Activated CD4-positive, alpha-beta T cell treated with anti-CD3 and anti-CD28 coated beads, Interleukin-2, amount 50 U/mL, for 48 hours (primary cell): ENCODE data around the gene KRT4.
"Not testable (repeated sequence)": the region's sequence is repeated elsewhere in the genome, so short reads cannot be mapped to it uniquely, and the experiment has no call there.

Experiments used
- DNase-seq, 2 experiments: peaks; one replicate each; pipeline ENCODE4 v3.0.0-alpha.2; 2020

The KRT4 gene

GRCh38 chr12:52813885-52814709 is at the start of gene KRT4:
Gene KRT4 (minus strand): TSS chr12:52814116. CDS start chr12:52814058, 58 bp downstream.
- DNase-seq: no peak

- DNase-seq: no peak
These were observed 48.1 kb upstream of the KRT4 start for GRCh38 chr12:52862023-52862422.

GRCh38 chr12:52861511-52861910 is 47.6 kb upstream of the KRT4 start:
- DNase-seq: no peak

- DNase-seq: no peak
These were observed 46.3 kb upstream of the KRT4 start for GRCh38 chr12:52860102-52860823.

- DNase-seq: no peak
These were observed 43.6 kb upstream of the KRT4 start for GRCh38 chr12:52857500-52857899.

GRCh38 chr12:52856787-52857186 is 42.9 kb upstream of the KRT4 start:
- DNase-seq: no peak

GRCh38 chr12:52856077-52856476 is 42.2 kb upstream of the KRT4 start:
- DNase-seq: not testable (repeated sequence)

GRCh38 chr12:52851787-52852186 is 37.9 kb upstream of the KRT4 start:
- DNase-seq: no peak

- DNase-seq: no peak
These were observed 36.8 kb upstream of the KRT4 start for GRCh38 chr12:52850681-52851080.

- DNase-seq: no peak
These were observed 35.6 kb upstream of the KRT4 start for GRCh38 chr12:52849511-52849910.

GRCh38 chr12:52848661-52849255 is 34.8 kb upstream of the KRT4 start, which contains the start of gene KRT78:
Gene KRT78 (minus strand): TSS chr12:52848994. CDS start chr12:52848930, 64 bp downstream.
- DNase-seq: no peak

- DNase-seq: no peak
These were observed 33.6 kb upstream of the KRT4 start for GRCh38 chr12:52847335-52848102.

GRCh38 chr12:52846356-52846970 is 32.5 kb upstream of the KRT4 start:
- DNase-seq: no peak

- no peak for DNase-seq
These were observed 32.0 kb upstream of the KRT4 start for GRCh38 chr12:52845946-52846345.

- DNase-seq: no peak
These were observed 30.5 kb upstream of the KRT4 start for GRCh38 chr12:52844386-52844785.

- no peak for DNase-seq
These were observed 25.7 kb upstream of the KRT4 start for GRCh38 chr12:52839436-52840105.

- DNase-seq: no peak
These were observed 24.9 kb upstream of the KRT4 start for GRCh38 chr12:52838609-52839435.

GRCh38 chr12:52837781-52838608 is 24.1 kb upstream of the KRT4 start:
- no peak for DNase-seq

- no peak for DNase-seq
These were observed 23.5 kb upstream of the KRT4 start for GRCh38 chr12:52837413-52837741.
